ENCODE results near the gene ZNF830.

Gene ZNF830

GRCh38 chr17:34990921-34991365, 29.6 kb downstream of the ZNF830 start:
- H3K4me3 ChIP-seq (ENCODE audit: low read depth, low read length) = no peak overlapping the region
- no peak for TF ChIP-seq CTCF (IDR thresholded peaks at IDR 0.05; ENCODE audit: insufficient read depth, low read depth, low read length, missing control alignments)
- DNase-seq (ENCODE audit: low read depth) = no peak

- no peak for DNase-seq (ENCODE audit: low read depth)
- TF ChIP-seq CTCF (IDR thresholded peaks at IDR 0.05; ENCODE audit: insufficient read depth, low read depth, low read length, missing control alignments) = no peak
- H3K4me3 ChIP-seq (ENCODE audit: low read depth, low read length) = no peak overlapping the region
These were observed 30.3 kb downstream of the ZNF830 start for GRCh38 chr17:34991606-34992005.

GRCh38 chr17:34993031-34993430, 31.7 kb downstream of the ZNF830 start:
- TF ChIP-seq CTCF (IDR thresholded peaks at IDR 0.05; ENCODE audit: insufficient read depth, low read depth, low read length, missing control alignments) = no peak

GRCh38 chr17:34996422-34997285, 35.3 kb downstream of the ZNF830 start:
- H3K4me3 ChIP-seq (ENCODE audit: low read depth, low read length) = no peak overlapping the region
- DNase-seq (ENCODE audit: low read depth) = no peak
- no peak for TF ChIP-seq CTCF (IDR thresholded peaks at IDR 0.05; ENCODE audit: insufficient read depth, low read depth, low read length, missing control alignments)

More at GRCh38 chr17:34993031-34993430, 31.7 kb downstream of the ZNF830 start:
- no peak for DNase-seq (ENCODE audit: low read depth)
- no peak overlapping the region for H3K4me3 ChIP-seq (ENCODE audit: low read depth, low read length)

- TF ChIP-seq CTCF (IDR thresholded peaks at IDR 0.05; ENCODE audit: insufficient read depth, low read depth, low read length, missing control alignments) = no peak
- no peak overlapping the region for H3K4me3 ChIP-seq (ENCODE audit: low read depth, low read length)
- DNase-seq (ENCODE audit: low read depth) = no peak
These were observed 36.1 kb downstream of the ZNF830 start for GRCh38 chr17:34997355-34997862.

- no peak overlapping the region for H3K4me3 ChIP-seq (ENCODE audit: low read depth, low read length)
- TF ChIP-seq CTCF (IDR thresholded peaks at IDR 0.05; ENCODE audit: insufficient read depth, low read depth, low read length, missing control alignments) = peak; percentile 99
- peak; percentile 85 for DNase-seq (ENCODE audit: low read depth)
These were observed 36.9 kb downstream of the ZNF830 start for GRCh38 chr17:34998205-34998604.
